Endothelial cell of umbilical vein (primary cell): ENCODE measurements around the gene ZNF583. TPM values are rescaled to one million over a fixed set of nuclear protein-coding genes. Genes with fewer than 3 reads are reported as not detected.

Source experiments
- BruUV-seq: library from RNA; stranded (reverse); fragments of 400-500 nt; replicated peaks from 2 replicates; lab custom pipeline; 2021; lab: Mats Ljungman, UMichigan
- CTCF ChIA-PET: fragments of 300-600, 350-600 bp; sonication (Branson Sonifier 250); formaldehyde crosslinking; loops from one replicate; lab custom pipeline; 2021; ENCODE audit warnings: antibody characterized with exemption, inconsistent platforms; lab: Charles Lee
- POLR2A ChIA-PET: fragments of 300-600, 350-600 bp; sonication (Branson Sonifier 250); formaldehyde crosslinking; loops from one replicate; lab custom pipeline; 2021; ENCODE audit warnings: antibody characterized with exemption, inconsistent platforms; lab: Charles Lee
- DNase-seq: peaks from one replicate; pipeline ENCODE4 v3.0.0-alpha.2; 2011; ENCODE audit warnings: low read depth, low spot score
- FAIRE-seq: peaks from 2 replicates; lab custom pipeline; 2011; peaks lifted over from hg19 to GRCh38; lab: Jason Lieb, UNC
- H2AFZ ChIP-seq: 2 replicates; pipeline ENCODE4 v1.6.0; 2012; ENCODE audit warnings: low read depth, low read length, control low read depth, inconsistent platforms
- H3K27ac ChIP-seq: 2 replicates; pipeline ENCODE4 v1.5.1; 2011; ENCODE audit warnings: low read depth, mild to moderate bottlenecking, control low read depth, low read length, moderate library complexity; ENCODE audit not compliant: insufficient read depth
- H3K27me3 ChIP-seq, 2 experiments: 2 replicates each; pipeline versions ENCODE4 v1.6.0 to v1.6.1; 2011; ENCODE audit warnings: low read length in 2 of 2, mixed read lengths in 1 of 2; ENCODE audit not compliant: control insufficient read depth in 2 of 2, insufficient read depth in 2 of 2
- H3K36me3 ChIP-seq, 2 experiments: 2 replicates in 1 of 2; 3 replicates in 1 of 2; pipeline ENCODE4 v1.5.1; 2011; ENCODE audit warnings: low read length in 2 of 2, mild to moderate bottlenecking in 1 of 2, moderate library complexity in 1 of 2; ENCODE audit not compliant: control insufficient read depth in 2 of 2, insufficient read depth in 2 of 2; ENCODE audit errors: extremely low read depth in 1 of 2
- H3K4me1 ChIP-seq: 3 replicates; pipeline ENCODE4 v1.5.1; 2011; ENCODE audit warnings: mild to moderate bottlenecking, low read length; ENCODE audit not compliant: control insufficient read depth, insufficient read depth; ENCODE audit errors: extremely low read depth
- H3K4me2 ChIP-seq: 2 replicates; pipeline ENCODE4 v1.6.1; 2011; ENCODE audit warnings: low read length, control low read depth, mixed read lengths; ENCODE audit not compliant: insufficient read depth
- H3K4me3 ChIP-seq, 3 experiments: fragments of 200-600 bp in 1 of 3; sonication (generic), shearing (Covaris generic) in 1 of 3; replicated peaks in 1 of 3; 2 replicates each; pipeline ENCODE4 v1.5.1; 2011 to 2016; ENCODE audit warnings: control low read depth in 3 of 3, low read length in 3 of 3, mild to moderate bottlenecking in 2 of 3, inconsistent platforms in 1 of 3, low read depth in 1 of 3, moderate library complexity in 1 of 3; ENCODE audit not compliant: insufficient read depth in 1 of 3
- H3K79me2 ChIP-seq: 2 replicates; pipeline ENCODE4 v1.6.0; 2012; ENCODE audit warnings: low read length, inconsistent platforms; ENCODE audit not compliant: control insufficient read depth, insufficient read depth
- H3K9ac ChIP-seq: replicated peaks from 2 replicates; pipeline ENCODE3; 2011; ENCODE audit warnings: low read length, control low read depth; ENCODE audit not compliant: insufficient read depth; ENCODE audit errors: extremely low read depth
- H3K9me1 ChIP-seq: replicated peaks from 3 replicates; pipeline ENCODE4 v1.6.0; 2011; ENCODE audit warnings: mild to moderate bottlenecking, low read length; ENCODE audit not compliant: control insufficient read depth, insufficient read depth; ENCODE audit errors: extremely low read depth
- H3K9me3 ChIP-seq: replicated peaks from 2 replicates; pipeline ENCODE4 v1.5.1; 2012; ENCODE audit warnings: low read length, inconsistent platforms; ENCODE audit not compliant: control insufficient read depth, insufficient read depth
- H4K20me1 ChIP-seq: replicated peaks from 2 replicates; pipeline ENCODE3; 2011; ENCODE audit warnings: mild to moderate bottlenecking, low read length; ENCODE audit not compliant: control insufficient read depth, insufficient read depth; ENCODE audit errors: extremely low read depth
- CTCF ChIP-seq, 2 donors: IDR thresholded peaks; 1 replicate in 1 of 2; 2 replicates in 1 of 2; pipeline ENCODE4 v1.5.1; 2011; ENCODE audit warnings: low read length in 2 of 2, mild to moderate bottlenecking in 2 of 2, moderate library complexity in 2 of 2, control low read depth in 1 of 2, inconsistent platforms in 1 of 2, low read depth in 1 of 2; ENCODE audit not compliant: insufficient read depth in 1 of 2; ENCODE audit errors: extremely low read depth in 1 of 2
- EZH2 ChIP-seq: IDR thresholded peaks from 2 replicates; pipeline ENCODE4 v1.6.1; 2012; ENCODE audit warnings: borderline replicate concordance, low read depth, mild to moderate bottlenecking, moderate library complexity, low read length, inconsistent platforms; ENCODE audit not compliant: severe bottlenecking
- FOS ChIP-seq: IDR thresholded peaks from 2 replicates; pipeline ENCODE4 v1.6.1; 2011; ENCODE audit warnings: mild to moderate bottlenecking, low read length, moderate library complexity, borderline replicate concordance; ENCODE audit not compliant: insufficient read depth
- GATA2 ChIP-seq: IDR thresholded peaks from 2 replicates; pipeline ENCODE4 v1.7.0; 2011; ENCODE audit warnings: low read depth, mild to moderate bottlenecking, moderate library complexity, mixed read lengths, low read length; ENCODE audit not compliant: insufficient read length, insufficient read depth
- JUN ChIP-seq: IDR thresholded peaks from 2 replicates; pipeline ENCODE4 v1.6.1; 2011; ENCODE audit warnings: borderline replicate concordance, low read depth; ENCODE audit not compliant: insufficient read length, insufficient read depth
- MYC ChIP-seq: IDR thresholded peaks from one replicate; pipeline ENCODE4 v1.6.1; 2011; ENCODE audit warnings: mild to moderate bottlenecking, low read depth, low read length
- POLR2A ChIP-seq: IDR thresholded peaks from 2 replicates; pipeline ENCODE4 v1.6.1; 2012; ENCODE audit warnings: low read depth, mild to moderate bottlenecking, control low read depth, low read length
- POLR2AphosphoS5 ChIP-seq: IDR thresholded peaks from 2 replicates; pipeline ENCODE4 v1.6.1; 2012; ENCODE audit warnings: low read depth, mild to moderate bottlenecking, control low read depth, low read length, moderate library complexity; ENCODE audit not compliant: insufficient read depth
- dilution Hi-C: fragments of 300-500 bp; cut with MboI; formaldehyde crosslinking; loops from one replicate; pipeline ENCODE4 v1.15.0; 2019; ENCODE audit warnings: low sequenced_read_pairs; ENCODE audit not compliant: extremely low pct_ligation_motif_present
- intact Hi-C: fragments of 100-400 bp; cut with micrococcal nuclease; formaldehyde crosslinking; loops from one replicate; pipeline ENCODE4 v1.10.0; 2022
- polyA plus RNA-seq, 4 experiments: library from polyadenylated mRNA; depleted of rRNA in 3 of 4; stranded (reverse) in 3 of 4; unstranded in 1 of 4; fragments of >200 nt; gene quantifications; 2 replicates each; pipeline versions ENCODE4 v1.2.1 to v1.2.3, GENCODE V29; 2011 to 2012; ENCODE audit warnings: missing spikeins in 1 of 4
- total RNA-seq: library from RNA; stranded (reverse); gene quantifications from 2 replicates; pipeline ENCODE4 v1.2.3, GENCODE V29; 2021
- TF ChIP-seq, protein P1 (sequence below): IDR thresholded peaks from 2 replicates; pipeline ENCODE4 v1.6.1; 2011; ENCODE audit not compliant: insufficient read depth, insufficient read length

Gene ZNF583
- total and polyA plus RNA-seq, 2 donors (not counting 3 experiments of a cell fraction or from before 2014, with no cell fraction given): 0.99 to 4.8 TPM

- CTCF ChIA-PET: no interaction called here
- FAIRE-seq: no peak
- Histone ChIP-seq H3K9ac (no peak overlapping the region), H2AFZ (no peak overlapping the region), H3K4me2 (no peak overlapping the region), H4K20me1 (no peaks in the 10 kb centered on the region), H3K4me1 (no peaks in the 10 kb centered on the region), H3K4me3 (no peak overlapping the region), H3K27me3 (no peaks in the 10 kb centered on the region), H3K27ac (no peak overlapping the region), H3K79me2 (no peaks in the 10 kb centered on the region), H3K9me1 (no peaks in the 10 kb centered on the region), H3K36me3 (peaks cover 0 to 5% of the 10 kb centered on the region in 2 experiments), H3K9me3 (peaks cover 28% of the 10 kb centered on the region)
- intact Hi-C loops: no loop called here
- no peak for DNase-seq
- BruUV-seq: no TSS peak
- dilution Hi-C loops: no loop called here
- TF ChIP-seq MYC (no peak), GATA2 (no peak), JUN (no peak), EZH2 (no peak), FOS (no peak)
- POLR2A ChIA-PET: no interaction called here
Observed at GRCh38 chr19:56423985-56424353, 19.8 kb downstream of the ZNF583 start.

DNA sequence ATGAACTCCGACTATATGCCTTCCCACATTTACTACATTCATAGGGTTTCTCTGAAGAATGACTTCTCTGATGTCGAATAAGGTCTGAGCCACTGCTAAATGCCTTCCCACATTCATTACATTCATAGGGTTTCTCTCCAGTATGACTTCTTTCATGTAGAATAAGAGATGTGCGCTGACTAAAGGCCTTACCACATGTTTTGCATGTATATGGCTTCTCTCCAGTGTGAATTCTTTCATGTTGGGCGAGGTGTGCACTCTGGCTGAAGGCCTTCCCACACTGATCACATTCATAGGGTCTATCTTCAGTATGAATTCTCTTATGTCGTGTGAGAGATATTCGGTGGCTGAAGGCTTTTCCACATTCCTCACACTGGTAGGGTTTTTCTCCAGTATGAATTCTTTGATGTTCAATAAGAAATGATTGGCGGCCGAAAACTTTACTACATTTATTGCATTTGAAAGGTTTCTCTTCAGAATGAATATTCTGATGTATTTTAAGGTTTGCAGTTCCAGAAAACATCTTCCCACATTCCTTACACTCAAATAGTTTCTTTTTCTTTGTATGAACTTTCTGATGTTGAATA is 37.2 kb downstream of the ZNF583 start:
- BruUV-seq: no TSS peak
- POLR2A ChIA-PET: no interaction called here

More for the DNA sequence above, 37.2 kb downstream of the ZNF583 start:
- no peak overlapping the region for H2AFZ ChIP-seq
- H3K4me1 ChIP-seq: no peaks in the 10 kb centered on the region
- no peak overlapping the region for H3K27ac ChIP-seq
- peaks cover 7% of the 10 kb centered on the region for H3K9me3 ChIP-seq
- DNase-seq (no peak), FAIRE-seq (no peak)
- H3K79me2 ChIP-seq: no peaks in the 10 kb centered on the region
- H3K9ac ChIP-seq: no peak overlapping the region
- dilution Hi-C loops (no loop called here), intact Hi-C loops (no loop called here)
- H4K20me1 ChIP-seq: no peaks in the 10 kb centered on the region
- no peaks in the 10 kb centered on the region for H3K9me1 ChIP-seq
- H3K36me3 ChIP-seq: no peaks in the 10 kb centered on the region
- H3K4me3 ChIP-seq: no peak overlapping the region
- CTCF ChIA-PET: no interaction called here
- no peak for TF ChIP-seq FOS
- no peak for TF ChIP-seq EZH2
- TF ChIP-seq, protein P1, sequence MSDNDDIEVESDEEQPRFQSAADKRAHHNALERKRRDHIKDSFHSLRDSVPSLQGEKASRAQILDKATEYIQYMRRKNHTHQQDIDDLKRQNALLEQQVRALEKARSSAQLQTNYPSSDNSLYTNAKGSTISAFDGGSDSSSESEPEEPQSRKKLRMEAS: no peak
- no peak for TF ChIP-seq GATA2
- no peak for TF ChIP-seq POLR2AphosphoS5
- no peak for TF ChIP-seq POLR2A
- no peak for TF ChIP-seq CTCF (IDR thresholded peaks at IDR 0.05; ENCODE audit: extremely low read depth in 1 of 2, insufficient read depth in 1 of 2, low read depth in 1 of 2, low read length in 2 of 2)
- H3K27me3 ChIP-seq: no peaks in the 10 kb centered on the region
- no peak overlapping the region for H3K4me2 ChIP-seq
